ENCODE data around the gene IFNAR2.

GRCh38 chr21:33206771-33207281 is 22.9 kb upstream of the IFNAR2 start:
- TF ChIP-seq, protein P1, sequence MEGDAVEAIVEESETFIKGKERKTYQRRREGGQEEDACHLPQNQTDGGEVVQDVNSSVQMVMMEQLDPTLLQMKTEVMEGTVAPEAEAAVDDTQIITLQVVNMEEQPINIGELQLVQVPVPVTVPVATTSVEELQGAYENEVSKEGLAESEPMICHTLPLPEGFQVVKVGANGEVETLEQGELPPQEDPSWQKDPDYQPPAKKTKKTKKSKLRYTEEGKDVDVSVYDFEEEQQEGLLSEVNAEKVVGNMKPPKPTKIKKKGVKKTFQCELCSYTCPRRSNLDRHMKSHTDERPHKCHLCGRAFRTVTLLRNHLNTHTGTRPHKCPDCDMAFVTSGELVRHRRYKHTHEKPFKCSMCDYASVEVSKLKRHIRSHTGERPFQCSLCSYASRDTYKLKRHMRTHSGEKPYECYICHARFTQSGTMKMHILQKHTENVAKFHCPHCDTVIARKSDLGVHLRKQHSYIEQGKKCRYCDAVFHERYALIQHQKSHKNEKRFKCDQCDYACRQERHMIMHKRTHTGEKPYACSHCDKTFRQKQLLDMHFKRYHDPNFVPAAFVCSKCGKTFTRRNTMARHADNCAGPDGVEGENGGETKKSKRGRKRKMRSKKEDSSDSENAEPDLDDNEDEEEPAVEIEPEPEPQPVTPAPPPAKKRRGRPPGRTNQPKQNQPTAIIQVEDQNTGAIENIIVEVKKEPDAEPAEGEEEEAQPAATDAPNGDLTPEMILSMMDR (conservative IDR thresholded peaks at IDR 0.05; ENCODE audit: low read depth, low read length), result no peak
- TF ChIP-seq EZH2 (IDR thresholded peaks at IDR 0.05; ENCODE audit: borderline replicate concordance, low read depth, low read length, poor library complexity, severe bottlenecking), result no peak

All from A673 (cell line).